ENCODE measurements around the gene FRMD4A.
"Not testable (repeated sequence)": the region's sequence is repeated elsewhere in the genome, so short reads cannot be mapped to it uniquely, and the experiment has no call there.

FRMD4A gene

DNA sequence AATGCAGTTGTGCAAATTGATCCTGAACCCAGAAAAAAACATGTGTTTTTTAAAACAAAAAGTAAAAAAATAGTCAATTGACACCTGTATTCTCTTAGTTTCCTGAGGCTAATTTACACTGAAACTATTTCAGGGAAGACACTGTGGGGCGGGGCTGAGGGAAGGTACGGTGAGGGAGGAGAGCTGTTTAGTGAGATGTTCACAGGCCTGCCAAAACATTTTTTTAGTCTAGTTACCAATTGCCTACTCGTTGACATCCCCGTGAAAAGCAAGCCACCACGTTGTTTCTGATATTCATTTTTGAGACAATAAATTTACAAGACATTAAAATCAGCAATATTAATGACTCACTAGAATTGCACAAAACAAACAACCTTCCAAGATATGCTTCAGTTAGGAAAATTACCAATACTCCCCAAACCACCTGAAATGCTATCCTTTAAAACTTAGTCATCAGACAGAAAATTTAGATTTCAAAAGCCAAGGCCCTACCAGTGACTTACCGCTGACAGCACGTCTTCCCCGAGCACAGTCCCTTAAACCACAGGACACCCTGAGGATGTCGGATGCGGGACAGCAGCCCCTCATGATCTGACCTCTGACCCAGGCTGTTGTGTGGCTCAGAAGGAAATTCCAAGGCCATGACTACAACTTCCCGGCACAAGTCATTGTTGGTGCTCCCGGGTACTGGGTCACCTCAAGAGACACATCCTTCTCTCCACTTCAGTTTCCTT is 464.8 kb downstream of the FRMD4A start:
- no peak for DNase-seq

DNA sequence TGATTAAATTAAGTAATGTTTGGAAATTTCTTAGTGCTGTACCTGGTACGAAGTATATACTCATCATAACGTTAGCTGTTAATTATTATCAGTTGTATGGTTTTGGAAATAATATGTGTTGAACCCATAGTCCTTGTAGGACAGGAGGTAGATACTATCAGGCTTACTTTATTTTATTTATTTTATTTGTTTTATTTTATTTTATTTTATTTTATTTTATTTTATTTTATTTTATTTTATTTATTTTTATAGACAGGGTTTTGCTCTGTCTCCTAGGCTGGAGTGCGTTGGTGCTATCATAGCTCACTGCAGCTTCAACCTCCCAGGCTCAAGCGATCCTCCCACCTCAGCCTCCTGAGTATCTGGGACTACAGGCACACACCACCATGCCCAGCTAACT is 465.5 kb downstream of the FRMD4A start:
- DNase-seq: not testable (repeated sequence)

DNA sequence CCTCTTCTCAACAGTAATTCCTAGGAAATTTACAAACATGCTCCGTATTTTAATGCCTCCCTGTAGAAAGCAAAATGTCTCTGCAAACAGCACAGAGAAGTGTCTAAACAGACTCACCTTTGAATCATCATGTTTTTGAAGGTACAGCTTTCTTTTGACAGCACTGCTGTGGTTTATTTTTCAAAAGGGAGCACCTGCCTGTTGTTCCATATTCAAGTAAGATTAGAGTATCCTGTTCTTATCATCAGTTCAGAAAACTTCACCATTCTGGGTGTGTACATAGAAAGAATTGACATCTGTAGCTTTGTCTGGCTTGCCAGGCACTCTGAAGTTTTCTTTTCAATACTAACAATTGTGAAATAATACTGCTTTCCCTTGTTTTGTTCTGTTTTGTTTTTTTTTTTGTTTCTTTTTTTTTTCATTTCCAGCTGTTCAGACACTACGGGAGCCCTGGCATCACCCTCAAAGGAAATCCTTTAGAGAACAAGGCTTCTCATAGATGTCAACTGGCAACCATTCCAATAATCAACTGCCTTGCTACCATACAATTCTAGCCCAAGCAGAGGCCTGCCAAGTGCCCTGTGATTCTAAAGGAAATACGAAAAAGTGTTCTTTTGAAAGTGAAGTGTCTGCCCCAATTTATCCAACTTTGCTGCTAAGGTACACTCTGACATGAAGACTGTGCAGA is 468.0 kb downstream of the FRMD4A start:
- no peak for DNase-seq

DNA sequence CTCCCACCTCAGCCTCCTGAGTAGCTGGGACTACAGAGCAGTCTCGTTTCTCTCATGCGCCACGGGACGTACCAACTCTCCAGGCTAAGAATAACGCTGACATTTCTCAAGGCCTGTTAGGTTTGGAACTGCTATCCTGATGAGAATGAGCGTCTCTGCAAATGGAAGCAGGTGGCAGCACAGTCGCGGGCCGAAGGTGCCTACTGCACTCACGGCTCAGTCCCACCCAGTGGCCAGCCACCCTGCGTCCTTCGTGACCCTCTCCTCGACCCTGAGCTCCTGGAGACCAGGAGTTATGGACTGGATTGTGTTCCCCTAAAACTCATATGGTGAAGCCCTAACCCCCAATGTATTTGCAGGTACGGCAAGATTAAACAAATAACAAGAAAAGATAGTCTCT is 469.8 kb downstream of the FRMD4A start:
- DNase-seq: no peak

DNA sequence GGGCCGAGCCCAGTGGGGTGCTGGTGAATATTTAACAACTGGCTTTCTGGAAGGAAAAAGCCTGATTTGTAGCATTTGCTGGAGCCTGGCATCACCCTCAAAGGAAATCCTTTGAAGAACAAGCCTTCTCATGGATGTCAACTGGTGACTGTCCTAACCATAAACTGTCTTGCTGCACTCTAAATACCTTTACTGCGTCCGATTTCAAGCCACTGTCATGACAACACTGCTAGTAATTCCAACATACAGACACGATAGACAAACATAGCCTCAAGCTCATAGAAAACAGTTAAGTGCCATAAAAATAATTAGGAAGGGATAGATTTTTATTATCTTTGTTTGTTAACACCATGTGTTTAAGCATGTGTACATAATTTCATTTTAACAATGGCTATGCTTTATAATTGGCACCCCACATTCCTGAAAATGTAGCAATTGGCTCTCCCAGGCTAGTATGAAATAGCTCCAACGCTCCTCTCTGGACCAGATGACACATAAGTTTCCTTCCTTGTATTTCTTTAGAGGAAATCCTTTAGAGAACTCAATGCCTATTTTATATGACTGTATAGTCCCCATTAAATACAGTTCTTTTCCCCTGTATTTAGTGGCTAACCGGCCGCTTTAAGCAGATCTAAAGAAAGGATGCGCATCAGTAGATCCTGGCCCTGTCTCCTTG is 470.6 kb downstream of the FRMD4A start:
- no peak for DNase-seq

DNA sequence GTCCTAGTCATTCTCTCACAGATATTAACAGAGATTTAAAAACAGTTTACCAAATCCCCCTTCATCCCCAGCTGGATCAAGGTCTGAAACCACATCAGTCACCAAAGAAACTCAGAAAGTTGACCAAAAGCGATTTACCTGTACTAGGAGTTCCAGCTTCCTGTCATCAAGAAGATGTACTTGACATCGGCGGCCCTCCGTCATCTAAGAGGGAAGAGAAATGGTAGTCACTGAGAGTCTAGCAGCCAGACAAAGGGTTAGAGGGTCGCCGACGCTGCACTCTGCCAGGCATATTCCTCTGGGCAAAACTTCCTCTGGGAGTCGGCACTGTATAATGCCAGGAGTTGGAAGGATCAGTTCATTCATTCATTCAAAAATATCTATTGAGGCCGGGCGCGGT is 472.0 kb downstream of the FRMD4A start:
- DNase-seq: no peak

DNA sequence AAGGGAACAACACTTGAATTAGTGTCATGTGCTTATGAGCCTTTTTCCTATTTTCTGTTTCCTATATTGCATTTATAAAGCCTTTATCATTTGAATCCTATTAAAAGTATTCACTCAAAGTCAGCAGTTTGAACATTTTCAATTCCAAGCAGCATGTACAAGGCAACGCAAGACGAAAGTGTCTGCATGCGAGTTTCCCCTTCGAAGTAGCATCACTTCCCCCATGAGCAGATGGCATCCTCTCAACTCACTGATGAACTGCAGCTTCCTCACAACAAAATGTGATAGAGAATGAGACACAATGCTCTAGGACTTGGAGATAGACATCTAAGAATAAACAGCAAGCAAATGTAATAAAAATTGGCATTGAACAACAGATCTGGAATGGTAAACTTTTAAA is 473.3 kb downstream of the FRMD4A start:
- no peak for DNase-seq

DNA sequence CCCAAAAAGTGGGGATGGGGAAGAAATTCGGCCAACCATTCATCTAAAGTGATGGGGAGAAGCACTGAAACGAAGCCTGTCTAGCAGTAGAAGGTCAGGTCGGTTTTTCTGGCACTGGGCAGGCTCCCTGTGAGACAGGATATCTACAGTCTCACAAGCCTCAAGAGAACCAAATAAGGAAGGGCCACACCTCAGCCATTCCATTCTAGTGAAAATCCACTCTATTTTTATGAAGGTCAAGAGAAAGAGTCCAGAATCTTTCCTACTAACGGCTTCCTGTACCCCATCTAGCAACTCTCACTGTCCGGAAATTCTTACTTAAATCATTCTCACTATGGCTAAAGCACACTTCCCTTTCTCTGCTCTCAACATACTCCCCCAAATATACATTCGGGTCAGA is 476.9 kb downstream of the FRMD4A start:
- no peak for DNase-seq

DNA sequence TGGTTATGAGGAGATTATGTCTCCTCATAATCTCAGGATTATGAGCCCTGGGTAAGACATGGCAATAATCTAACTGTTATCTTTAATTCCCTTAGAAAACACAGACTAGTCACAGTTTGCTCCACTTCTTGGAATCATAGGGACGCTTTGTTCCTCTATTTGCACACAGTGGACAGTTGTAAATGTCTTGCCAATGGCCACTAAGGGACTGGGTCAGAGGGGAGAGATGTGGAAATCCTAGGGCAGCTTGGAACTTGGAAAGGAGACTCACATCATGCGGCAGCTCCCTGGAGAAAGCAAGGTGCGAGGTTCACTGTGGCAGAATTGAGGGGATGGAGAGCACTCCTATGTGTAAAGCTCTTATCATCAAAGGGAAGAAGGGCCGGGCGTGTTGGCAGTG is 477.9 kb downstream of the FRMD4A start:
- no peak for DNase-seq

DNA sequence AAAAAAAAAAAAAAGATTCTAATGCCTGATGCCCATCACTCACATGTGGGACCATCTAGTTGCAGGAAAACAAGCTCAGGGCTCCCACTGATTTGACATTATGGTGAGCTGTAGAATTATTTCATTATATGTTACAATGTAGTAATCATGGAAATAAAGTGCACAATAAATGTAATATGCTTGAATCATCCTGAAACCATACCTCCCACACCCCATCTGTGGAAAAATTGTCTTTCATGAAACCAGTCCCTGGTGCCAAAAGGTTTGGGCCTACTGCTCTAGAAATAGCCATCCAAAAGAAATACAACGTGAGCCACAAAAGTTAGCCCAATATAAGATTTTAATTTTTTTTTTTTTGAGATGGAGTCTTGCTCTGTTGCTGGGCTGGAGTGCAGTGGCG is 478.8 kb downstream of the FRMD4A start:
- DNase-seq: no peak

DNA sequence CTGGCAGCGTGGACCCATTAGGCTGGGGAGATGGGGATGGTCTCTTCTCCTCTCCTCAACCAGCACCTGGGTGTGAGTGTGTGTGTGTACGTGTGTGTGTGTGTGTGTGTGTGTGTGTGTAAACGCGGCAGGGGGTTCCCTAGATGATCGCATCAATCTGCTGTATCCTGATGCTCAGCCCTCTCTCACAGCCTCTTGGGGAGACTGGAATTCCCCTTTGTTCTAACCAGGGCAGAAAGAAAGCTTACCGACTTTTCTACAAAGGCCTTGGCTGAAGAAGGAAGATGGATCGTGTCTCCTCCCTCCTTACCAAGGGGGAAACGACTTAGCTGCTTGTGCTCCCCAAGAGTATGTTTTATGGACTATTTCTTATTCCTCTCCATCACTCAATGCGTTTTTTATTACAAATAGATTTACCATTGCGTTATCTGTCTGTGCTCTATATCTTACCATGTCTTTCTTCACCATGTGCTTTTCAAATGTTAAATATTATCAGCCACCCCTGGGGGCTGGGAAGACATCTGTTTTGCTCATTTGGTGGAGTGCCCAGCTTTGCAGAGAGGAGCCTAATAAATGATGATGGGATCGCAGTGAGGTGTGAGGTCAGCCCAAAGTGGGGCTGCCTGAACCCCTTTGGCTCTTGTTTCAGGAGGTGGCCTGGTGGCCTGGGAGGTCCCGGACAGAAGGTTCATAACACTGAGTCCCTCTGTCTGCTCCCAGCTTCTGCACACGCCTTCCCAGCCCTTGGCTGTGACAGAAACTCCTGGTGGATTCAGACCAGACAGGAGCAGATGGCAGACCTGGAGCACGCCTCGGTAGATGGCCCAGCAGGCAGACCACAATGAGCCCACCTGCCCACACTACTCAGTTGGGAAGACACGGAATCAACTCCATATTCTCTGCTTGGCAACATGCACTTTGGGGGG is 481.9 kb downstream of the FRMD4A start:
- DNase-seq: no peak

DNA sequence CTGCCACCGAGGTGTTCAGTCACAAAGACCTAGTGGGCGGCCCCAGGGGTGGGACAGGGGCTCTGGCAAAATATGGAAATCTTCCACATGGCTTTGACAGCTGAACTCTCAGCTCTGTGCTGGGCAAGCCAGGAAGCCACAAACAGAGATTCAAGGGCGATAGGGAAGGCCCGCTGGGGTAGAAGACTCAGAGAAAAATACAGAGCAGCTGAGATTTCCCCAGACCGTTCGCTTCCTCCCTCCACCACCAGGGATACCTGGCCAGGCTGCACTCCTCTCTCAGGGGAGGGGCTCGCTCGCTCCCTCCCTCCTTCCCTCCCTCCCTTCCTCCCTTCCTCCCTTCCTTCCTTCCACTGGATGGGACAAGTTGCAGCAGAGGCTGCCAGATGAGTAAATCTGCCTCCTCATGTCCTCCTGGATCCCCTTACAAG is 483.5 kb downstream of the FRMD4A start:
- no peak for DNase-seq

DNA sequence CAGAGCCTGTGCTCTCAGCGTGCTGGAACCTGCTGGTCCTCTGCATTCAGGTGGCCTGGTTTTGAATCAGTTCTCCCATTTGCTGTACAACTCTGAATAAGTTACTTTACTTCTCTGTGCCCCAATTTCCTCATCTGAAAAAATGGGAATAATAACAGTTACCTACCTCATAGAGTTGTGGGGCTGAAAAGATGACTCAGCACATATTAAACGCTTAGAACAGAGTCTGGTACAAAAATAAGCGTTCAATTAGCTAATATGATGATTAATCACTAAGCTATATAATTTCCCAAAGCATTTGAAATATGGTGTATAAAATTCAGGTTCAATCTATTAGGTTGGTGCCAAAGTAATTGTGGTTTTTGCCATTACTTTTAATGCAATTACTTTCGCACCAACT is 484.8 kb downstream of the FRMD4A start:
- no peak for DNase-seq

DNA sequence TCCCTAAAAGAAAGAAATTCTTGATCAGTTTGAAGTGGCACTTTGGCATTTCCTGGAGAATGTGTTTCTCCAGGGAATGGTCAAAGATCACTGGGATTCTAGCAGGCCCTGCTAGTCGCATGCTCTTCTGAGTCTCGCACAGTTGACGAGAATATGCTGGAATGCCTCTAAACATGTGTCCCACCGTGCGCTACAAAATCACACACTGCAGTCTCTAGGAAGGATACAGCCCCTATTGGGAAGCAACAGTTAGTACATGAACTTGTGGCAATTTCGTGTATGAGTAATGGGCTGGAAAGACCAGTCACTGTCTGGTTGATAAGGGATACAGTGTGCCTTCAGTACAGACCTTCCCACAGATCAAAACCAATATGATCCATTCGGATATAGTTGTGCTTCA is 486.1 kb downstream of the FRMD4A start:
- no peak for DNase-seq

DNA sequence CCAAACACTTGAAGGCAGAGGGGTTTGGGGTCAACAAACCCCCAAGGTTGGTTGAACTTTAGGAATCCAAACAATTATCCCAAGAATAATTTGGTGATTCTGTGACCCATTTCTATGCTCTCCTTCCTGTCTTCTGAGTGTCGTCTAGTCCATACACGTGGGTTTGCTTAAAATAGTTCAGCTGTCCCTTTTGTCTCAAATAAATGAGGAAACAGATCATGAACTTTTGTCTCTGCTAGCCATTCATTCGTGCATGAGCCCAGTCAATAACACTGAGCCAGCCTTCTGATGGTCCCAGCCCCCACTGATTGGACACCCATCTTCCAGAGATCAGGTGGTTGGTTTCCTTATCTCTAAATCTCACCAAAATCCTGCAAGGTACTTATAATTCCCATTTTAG is 488.6 kb downstream of the FRMD4A start:
- DNase-seq: no peak

DNA sequence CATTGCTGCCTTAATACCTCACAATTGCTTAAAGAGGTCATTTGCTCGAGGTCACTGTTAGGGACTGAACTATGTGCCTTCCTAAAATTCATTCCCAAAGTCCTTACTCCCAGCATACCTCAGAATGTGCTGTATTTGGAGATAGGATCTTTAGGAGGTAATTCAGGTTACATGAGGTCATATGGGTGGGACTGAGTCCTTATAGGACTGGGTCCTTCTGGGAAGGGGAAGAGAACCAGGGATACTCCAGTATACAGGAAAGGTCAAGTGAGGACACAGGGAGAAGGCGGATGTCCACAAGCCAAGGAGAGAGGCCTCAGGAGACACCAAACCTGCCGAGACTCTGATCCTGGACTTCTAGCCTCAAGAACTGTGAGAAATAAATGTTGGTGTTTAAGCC is 490.7 kb downstream of the FRMD4A start:
- no peak for DNase-seq

DNA sequence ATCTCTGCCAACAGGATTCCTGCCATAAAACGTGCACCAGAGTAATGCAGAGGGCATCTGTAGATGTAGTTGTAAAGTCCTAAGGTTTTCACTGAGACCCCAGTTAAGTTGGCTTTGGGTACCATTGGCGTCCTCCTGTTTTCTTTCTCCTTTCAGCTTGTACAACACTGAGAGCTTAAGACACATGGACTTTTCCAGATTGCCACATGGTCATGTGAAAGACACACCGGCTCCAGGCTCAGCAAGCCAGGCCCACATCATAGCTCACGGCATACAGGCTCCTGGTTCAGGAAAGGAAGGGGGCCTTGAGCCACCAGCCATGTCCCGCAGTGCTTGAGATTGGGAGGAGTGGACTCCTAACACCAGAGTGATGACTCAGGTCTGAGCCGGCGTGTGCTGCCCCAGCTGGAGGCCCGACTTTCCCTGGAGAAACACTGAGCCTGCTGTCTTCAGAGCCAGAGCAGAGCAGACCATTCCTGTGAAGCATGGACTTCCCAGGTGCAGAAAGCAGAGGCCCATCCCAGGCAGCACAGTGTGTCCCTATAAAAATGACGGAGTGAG is 491.2 kb downstream of the FRMD4A start:
- no peak for DNase-seq

DNA sequence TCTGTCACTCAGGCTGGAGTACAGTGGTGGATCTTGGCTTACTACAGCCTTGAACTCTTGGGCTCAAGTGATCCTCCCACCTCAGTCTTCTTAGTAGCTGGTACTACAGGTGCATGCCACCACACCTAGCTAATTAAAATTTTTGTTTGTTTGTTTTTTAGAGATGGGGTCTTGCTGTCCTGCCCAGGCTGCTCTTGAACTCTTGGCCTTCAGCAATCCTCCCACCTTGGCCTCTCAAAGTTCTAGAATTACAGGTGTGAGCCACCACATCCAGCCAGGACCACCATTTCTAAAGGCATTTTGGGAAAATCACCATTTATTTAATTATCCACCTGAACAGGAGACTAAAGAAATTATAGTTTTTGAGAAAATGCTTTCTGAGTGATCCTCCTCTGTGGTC is 491.7 kb downstream of the FRMD4A start:
- DNase-seq: no peak

DNA sequence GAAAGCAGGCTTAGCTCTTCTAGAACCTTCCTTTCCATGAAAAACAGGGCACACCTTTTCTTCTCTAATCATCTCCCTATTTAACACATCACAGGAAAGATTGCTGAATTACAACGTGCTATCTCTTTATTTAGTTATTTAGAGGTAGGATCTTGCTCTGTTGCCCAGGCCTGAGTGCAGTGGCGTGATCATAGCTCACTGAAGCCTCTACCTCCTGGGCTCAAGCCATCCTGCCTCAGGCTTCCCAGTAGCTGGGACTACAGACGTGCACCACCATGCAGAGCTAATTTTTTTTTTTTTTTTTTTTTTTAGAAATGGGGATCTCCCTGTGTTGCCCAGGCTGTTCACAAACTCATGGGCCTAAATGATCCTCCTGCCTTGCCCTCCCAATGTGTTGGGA is 492.8 kb downstream of the FRMD4A start:
- DNase-seq: no peak

DNA sequence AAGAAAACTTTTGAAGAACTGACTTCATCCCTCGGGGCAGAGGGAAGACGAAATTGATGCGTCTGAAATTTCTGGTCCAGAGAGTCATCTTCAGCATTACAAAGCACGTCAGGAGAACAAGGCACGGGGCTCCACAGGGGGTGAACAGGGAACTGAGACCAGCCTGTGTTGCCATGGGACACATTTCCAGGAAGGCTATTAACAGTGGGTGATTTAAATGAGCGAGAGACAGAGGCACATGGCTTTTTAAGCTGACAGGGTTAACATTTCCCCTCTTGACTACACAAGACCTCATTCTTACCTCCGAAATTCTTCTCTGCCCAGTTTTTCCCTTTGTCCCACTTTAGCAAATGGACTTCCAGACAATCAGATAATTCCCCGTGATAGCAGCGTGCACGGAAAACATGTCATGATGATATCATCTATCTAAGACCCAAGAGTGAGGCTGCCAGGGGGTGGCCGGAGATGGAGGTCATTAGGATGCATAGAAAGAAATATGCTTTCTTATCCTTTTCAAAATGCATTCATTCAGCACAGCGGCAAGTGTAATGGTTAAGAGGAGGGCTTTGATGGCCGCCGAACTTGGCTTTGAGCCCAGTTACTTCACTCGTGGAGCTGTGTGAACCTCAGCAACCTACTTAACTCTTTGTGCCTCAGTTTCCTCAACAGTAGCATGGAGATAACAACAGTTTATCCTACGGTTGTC is 496.0 kb downstream of the FRMD4A start:
- DNase-seq: no peak

DNA sequence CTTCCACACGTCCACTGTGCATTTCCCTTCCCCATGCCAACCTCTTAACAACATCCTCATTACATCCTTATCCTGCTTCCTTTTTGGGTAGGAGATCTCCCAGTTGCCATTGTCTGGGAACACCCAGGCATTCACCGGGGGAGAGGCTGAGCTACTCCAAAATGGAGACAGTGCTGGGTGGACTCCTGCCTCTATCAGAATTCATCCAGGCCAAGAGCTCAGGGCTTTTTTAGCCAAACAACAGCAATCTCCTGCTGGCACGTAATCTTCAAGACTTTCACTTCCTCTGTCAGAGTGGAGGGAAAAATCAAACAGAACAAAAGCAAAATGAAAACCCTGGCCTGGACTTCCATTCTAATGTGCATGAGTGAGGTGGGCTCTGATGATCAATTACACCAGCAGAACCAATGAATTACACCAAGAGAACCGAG is 499.0 kb downstream of the FRMD4A start:
- DNase-seq: no peak

DNA sequence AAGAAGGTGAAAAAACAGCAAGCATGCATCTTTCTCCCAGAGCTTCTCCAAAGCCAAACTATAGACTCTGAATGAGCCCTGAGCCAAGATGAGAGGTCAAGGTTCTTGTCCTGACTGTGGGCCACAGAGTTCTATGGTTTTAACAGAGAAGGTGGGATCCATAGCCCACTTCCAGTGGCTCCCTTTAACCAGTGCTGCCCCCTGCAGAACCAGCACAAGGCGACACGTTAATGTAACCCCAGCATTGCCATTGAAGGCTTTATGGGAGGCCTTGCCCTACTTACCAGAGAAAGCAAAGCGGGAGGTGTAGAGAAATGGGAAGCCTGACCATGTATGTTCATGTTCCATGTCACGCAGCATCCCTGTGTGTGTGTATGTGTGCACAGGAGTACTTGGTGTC is 500.3 kb downstream of the FRMD4A start:
- DNase-seq: no peak

Measured in NCI-H2029 treated with DMSO at 0.1 percent for 48 hours (cell line).